HG02981 (cell line): ENCODE measurements around the gene ADAM12.

Experiments used
- ATAC-seq: cut with Tn5 transposase; IDR thresholded peaks from one replicate; pipeline ENCODE4 v1.9.1; 2021; ENCODE audit warnings: mild to moderate bottlenecking, moderate library complexity; ENCODE audit not compliant: unreplicated experiment

Gene ADAM12, protein sequence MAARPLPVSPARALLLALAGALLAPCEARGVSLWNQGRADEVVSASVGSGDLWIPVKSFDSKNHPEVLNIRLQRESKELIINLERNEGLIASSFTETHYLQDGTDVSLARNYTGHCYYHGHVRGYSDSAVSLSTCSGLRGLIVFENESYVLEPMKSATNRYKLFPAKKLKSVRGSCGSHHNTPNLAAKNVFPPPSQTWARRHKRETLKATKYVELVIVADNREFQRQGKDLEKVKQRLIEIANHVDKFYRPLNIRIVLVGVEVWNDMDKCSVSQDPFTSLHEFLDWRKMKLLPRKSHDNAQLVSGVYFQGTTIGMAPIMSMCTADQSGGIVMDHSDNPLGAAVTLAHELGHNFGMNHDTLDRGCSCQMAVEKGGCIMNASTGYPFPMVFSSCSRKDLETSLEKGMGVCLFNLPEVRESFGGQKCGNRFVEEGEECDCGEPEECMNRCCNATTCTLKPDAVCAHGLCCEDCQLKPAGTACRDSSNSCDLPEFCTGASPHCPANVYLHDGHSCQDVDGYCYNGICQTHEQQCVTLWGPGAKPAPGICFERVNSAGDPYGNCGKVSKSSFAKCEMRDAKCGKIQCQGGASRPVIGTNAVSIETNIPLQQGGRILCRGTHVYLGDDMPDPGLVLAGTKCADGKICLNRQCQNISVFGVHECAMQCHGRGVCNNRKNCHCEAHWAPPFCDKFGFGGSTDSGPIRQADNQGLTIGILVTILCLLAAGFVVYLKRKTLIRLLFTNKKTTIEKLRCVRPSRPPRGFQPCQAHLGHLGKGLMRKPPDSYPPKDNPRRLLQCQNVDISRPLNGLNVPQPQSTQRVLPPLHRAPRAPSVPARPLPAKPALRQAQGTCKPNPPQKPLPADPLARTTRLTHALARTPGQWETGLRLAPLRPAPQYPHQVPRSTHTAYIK

DNA sequence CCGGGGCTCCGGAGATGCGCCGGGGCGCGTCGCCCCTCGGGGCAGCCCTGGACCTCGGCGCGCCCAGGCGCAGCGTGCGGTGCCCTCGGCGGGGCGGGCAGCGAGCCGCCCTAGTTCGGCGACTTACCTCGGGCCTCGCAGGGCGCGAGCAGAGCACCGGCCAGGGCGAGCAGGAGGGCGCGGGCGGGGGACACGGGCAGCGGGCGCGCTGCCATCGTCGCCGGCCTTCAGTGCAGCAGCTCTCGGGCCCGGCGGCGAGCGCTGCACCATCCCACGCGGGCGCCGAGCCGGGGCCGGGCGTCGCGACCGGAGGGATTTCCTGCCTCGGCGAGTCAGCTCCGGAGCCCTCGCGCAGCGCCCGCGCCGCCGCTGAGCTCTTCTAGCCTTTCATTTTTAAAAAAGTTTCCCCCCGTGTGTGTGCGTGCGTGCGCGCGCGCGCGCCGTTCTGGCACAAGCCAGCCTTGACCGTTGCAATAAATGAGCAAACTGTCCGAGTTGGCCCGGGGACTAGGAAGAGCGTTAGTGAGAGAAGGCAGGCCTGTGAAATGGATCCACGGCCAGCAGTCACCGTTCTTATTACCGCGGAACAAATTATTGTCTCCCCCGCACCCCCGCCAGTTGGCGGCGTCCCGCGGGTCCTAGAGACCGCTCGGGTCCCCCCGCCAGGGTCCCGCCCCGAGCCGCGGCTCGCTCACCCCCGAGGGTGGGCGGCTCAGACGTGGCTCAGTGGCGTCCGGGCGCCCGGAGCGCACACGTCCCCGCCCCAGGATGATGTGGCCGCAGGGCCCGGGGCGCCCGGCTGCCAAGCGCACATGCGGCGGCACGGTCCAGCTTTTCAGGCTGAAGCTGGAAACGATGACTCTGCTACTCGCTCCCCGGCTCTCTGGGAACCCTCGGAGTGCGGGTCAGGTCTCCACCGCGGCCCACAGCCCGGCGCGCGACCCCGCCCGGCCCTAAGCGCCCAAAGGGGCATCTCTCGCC is at the start of gene ADAM12:
Gene ADAM12, minus strand, starts transcription at position 547 of the 981 bp plus-strand sequence. Its CDS starts 332 bp downstream, at position 215.
- no peak for ATAC-seq

DNA sequence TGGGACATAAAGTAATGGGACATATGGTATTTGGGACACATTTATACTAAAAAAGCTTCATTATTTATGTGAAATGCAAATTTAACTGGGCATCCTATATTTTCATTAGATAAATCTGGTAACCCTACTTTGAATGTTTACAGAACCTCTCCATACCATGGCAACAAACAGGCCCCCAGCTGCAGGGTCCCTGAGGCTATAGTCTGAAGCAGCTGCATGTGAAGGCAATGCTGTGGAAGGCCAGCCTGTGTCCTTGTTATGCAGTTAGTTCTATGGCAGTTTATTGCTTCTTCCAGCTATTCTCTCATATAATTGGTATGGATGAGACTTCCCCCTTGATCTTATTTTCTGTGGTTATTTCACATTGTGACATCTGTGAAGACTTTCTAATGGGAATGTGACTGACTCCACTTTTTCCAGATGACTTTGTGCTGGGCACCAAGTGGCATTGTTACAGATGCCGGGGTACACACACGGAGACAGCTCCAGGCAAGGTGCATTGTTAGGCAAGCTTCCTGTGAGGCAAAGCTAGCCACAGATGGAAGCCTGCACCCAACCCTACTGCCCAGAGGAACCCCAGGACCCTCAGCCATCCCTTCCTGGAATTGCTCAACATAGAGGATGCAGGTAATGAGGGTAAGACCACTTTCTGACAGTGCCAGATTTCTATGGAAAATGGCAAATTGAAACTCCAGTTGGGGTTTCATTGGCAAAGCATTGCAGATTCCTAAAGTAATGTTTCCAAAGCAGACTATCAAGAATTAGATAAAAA is 49.5 kb upstream of the ADAM12 start:
- ATAC-seq = no peak

DNA sequence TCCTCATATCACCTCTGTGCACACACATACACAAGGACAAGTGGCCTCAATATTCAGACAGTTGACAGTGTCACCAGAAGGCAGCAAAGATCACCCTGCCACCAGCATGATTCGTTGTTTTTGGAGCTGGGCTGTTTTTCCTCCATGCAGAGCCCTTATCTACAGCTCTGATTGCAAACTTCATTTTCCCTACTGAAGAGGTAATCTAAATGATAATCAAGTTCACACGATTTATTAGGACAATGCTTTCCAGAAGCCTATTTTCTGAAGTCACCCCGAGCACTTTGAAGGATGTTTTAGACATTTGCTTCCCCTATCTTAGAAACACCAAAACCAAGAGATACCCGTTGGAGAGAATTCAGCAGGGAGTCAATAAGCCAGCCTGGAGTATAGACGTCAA is 46.0 kb upstream of the ADAM12 start:
- ATAC-seq = no peak

DNA sequence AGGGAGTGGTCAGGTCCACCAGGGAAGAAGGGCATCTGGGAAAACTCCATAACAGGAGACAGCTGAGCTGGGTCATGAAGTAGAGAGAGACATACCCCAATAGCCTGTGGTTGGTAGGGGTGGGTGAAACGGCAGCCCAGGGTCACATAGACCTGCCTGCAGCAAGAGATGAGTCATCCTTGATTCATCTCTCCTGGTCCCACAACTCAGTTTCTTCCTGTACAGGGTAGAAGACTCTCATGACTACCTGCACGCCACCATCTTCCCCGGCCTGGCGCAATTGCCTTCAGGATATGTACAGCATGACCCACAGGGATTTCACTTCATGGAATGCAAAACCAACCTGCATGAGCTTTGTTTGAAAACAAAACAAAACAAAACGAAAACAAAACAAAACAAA is 45.1 kb upstream of the ADAM12 start:
- ATAC-seq = no peak

DNA sequence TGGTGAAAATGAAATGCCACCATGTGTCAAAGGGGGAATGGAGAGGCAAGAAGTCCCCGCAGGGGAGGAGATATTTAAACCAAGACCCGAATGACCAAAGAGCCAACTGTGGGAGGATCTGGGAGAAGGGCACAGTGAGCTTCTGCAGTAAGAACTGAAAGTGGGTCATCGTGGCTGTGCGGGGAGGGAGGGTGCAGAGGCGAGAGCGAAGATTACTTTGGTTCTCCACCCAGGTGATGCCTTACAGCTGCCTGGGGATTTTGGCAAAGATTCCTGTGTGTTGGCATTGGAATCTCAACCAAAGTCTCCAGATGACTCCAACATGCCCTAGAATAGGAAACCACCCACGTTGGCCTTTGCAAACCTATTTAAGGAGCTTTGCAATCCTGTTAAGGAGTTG is 44.2 kb upstream of the ADAM12 start:
- ATAC-seq = no peak

DNA sequence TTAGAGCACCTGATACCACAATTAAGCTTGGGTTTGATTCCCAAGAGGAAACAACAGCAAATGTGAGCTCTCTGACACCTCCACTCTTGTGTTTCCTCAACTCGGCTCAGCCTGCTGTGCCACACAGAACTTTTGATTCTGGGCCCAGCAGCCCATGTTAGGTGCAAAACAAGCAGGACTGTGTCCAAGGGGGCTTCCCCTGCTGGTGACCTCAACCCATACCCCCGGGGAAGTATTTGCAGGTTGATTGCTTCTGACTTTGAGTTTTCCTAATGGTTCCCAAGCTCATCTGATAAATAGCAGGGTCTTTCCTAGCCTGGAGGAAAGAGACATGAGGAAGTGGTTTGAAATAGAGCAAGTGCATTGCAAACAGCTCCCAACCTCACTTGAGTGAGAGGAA is 43.5 kb upstream of the ADAM12 start:
- no peak for ATAC-seq

DNA sequence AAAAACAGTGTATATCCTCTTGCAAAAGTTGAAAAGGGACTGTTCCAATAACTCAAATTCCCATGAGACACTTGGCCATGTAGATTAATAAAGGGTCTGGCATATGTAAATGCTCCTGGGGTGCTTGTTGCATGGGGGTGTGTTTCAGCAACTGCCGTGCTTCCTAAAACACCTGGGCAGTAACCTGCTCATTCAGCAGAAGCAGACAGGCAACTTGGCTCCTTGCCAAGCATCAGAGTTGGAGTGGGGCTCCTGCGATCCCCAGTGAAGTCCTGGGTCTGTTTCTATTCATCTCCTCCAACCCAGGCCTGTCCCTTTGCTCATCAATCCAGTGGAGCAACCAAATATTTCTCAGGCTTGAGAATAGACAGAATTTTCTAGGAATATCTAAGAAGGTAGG is 42.2 kb upstream of the ADAM12 start:
- no peak for ATAC-seq

DNA sequence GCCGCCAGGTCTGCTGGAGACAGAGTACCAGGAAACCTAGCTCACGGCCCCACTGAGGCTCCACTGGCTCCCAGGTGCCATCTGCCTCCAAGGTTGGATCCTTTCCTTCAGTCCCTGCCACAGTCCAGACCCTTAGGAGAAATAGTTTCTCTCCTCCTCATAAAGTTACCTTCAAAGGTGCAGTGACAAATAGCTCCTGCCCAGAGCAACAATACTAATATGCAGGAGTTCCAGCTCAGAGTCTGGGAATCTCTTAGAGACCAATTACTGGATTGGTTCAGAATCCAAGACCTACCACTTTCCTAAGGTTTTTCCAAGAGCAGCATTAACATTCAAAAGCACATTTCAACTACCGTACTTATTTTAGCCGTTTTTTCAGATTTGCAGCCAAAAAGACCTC is 41.0 kb upstream of the ADAM12 start:
- ATAC-seq = no peak

DNA sequence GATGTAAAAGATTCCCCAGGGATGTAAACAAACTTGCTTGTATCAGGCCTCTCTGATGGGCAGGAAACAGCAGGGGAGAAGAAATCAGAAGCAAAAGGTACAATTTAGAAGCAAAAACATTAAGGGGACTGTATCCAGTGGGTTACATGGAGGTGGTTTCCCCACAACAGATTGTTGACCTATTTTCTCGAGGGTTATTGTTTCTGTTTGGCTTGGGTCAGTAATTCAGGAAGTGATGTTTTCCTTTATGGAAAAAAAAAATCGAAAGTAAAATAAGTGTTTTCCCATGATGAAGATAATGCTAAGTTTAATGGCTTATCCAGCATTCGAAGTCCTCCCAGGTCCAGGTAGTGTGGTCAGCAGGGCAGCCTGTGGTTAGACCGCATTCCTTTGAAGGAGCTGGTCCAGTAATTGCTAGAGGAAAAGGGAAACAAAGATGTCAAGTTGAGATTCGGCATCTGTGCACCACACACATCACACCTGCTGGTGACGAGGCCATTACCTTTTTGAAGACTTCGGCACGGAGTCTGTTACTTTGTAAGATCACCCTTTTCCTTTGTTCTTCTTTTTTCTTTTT is 37.3 kb upstream of the ADAM12 start:
- ATAC-seq = no peak

DNA sequence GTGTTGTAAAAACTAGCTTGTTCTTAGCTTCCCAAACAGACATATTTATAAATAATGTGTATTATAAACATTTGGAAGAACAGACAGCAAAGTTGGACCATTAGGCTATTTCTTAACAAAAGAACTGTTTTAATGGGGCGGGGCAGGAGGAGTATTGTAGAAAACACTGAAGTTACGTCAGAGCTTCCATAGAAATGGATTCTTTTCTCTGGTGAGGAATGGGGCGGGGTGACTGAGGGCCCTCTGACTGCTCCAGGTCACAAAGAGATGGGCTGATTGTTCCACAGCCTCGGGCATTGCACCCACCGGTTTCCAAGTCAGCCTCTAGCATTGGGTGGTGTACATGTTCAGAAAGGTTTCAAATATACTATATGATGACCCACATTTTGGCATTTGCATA is 36.8 kb upstream of the ADAM12 start:
- no peak for ATAC-seq

DNA sequence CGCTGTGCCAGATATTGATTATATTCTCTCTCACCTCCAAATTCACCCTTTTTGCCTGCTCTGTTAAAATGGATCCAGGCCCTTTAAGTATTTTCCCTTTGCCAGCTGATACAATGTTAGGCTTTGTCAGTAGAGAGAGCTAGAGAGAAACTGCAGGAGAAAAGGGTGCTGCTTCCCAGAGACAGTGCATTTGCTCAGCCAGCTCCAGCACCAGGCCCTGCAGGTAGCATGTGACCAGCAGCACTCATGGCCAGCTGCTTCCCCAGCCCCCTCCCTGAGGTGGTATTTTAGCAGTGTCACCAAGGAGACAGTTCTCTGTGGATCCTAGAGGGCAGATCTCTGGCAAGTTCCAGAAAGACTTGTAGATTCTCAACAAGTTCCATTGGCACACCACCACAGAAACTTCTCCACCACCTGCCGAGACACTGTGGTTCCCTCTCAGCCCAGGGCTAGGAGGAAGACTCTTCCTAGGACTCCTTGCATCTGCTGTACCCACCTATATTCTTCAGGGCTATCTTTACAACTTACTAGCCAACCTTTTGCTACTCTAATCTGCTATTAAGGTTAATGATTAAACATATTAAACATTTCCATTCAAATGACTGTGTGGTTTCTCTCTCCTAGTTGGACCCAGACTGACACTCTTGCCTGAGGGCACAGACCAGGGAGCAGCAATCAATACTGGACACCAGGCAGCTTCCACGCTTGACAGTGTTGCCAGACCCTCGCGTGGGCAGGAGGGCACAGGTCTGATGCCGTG is 35.6 kb upstream of the ADAM12 start:
- ATAC-seq = no peak

DNA sequence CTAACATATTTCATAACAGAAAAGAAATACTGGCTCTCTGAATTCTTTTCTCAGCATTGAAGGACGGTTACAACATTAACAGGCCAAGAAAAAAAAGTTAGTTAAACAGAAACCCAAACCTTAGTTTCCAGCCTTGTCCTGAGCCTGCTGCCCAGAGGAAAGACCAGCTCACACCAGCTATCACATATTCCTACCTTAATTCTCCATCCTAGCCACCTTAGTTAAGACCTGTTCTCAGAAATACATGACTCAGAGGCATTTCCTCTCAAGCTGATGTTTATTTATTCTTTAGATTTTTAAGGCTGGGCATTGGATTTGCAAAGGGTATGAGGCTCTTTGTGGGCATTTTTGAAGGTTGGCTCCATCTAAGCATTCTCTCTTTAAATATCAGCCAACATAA is 34.3 kb upstream of the ADAM12 start:
- no peak for ATAC-seq

DNA sequence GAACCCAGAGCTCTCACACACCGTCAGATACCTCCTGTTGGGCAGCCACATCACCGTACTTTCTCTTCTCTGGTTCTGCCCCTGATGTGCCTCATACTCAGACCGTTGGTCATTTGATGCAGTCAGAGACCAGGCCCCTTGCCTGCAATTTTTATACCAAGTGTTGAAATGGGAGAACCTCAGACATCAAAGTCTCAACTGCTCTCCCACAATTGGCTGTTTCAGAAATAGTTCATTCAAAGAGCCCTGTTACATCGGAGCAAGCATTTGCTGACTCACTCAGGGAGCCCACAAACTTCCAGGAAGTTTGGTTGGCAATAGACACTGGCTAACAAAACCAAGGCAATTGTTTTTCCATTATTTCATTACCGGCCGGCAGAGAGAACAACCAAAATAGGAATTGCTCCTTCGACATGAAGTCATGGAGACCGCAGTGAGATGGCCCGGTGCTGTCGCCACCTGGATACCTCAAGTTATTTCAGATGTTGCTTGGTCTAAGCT is 33.5 kb upstream of the ADAM12 start:
- ATAC-seq = no peak

DNA sequence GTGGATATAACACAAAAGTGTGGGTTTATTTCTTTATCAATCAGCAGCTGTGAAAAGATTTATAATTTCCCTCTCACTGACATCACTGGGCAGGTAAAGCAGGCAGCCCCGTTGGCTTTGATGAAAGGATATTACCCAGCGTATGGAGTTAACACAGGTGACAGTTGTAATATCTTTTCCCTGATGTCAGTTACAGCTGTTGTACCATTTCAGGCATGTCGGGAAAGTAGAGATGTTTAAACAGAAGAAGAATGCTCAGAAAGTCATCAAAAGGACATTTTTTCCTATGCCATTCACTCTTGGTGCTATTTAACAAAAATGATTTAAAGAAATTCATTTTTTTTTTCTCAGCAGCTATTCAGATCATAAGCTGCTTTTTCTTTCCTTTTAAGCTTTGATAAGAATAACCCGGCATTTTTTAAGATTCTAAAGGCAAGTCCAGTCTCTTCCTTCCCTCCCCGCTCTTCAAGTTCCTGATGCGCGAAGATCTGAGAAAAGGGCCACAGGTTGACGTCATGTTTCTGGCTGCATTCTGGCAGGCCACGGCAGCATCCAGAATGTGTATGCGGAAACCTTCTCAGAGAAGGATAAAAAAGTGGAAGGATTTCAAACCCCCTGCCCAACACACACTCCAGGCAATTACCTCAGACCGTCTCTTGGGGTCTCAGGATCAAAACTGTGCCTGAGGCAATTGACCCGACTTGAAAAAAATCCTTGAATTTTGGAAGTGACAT is 32.5 kb upstream of the ADAM12 start:
- ATAC-seq = no peak

DNA sequence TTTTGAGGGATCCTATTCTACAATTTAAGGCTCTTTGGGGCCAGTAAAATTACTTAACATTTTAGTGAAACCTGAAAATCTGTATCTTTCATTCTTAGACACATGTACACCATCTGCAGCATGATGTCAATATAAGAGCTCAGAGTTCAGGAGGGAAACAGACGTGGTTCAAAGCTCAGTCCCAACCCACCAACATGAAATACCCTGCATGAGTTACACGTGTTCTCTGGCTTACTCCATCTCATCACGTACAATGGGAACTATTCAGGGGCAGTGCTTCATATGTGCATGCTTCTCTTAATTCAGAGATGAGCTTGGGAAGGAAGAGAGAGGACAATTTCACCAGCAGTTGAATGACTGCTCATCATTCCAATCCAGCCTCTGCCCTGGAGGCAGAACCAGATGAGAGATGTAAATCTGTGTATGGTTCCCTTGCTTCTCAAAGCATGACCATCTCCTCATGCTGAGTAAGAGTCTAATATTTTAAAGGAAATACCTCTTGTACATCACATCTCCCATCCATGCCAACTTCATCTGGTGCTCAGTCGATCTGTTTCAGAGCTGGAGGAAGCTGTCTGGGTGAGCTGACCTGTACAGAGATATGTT is 29.0 kb upstream of the ADAM12 start:
- ATAC-seq = no peak

DNA sequence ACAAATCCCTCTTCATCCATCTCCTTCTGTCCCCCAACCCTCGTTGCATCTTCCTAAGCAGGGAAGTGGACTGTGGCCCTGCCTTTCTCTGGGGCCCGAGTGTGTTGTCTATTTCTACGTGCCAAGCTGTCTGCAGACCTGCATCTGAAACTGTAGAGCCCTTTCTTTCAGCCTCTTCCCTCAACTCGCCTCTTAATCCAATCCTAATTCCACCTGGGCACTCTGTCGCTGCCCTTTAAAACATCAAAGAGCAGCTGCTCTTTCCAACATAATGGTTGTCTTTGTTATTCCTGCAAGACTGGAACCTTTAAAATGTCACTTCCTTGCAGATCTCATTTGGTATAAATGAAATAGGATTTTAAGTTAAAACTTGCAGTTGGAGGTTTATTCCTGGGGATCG is 21.5 kb upstream of the ADAM12 start:
- ATAC-seq = no peak

DNA sequence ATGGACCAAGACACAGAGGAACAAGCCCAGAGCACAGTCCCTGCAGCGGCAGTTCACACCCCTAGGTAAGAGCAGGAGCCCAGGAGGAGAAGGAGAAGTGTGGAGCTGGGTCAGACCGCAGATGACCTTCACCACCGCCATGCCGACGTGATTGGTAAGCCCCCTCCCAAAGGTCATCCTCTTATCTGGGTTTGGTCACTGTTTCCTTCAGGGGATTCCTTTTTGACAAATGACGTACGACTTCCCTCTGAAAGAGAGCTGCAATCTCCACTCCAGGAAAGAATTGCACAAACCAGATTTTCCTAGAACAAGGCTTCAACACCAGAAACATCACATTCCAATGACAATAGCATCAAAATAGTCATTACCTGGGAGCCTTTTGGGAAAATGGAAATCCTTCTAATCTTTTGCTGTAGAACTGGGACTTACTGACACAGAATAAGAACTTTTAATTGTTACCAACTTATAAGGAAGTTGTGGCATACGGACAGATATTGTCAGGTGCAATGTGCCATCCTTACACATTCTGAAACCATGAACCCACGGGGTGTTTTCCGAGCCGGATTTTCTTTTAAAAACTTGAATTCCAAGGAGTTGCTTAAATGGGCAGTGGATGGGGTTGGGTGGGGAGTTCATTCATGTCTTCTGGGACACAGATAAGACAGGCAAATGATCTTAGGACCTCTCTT is 20.8 kb upstream of the ADAM12 start:
- no peak for ATAC-seq
